ES-I3 (cell line): ENCODE data around the gene SSX4.
"Not testable (repeated sequence)": the region's sequence is repeated elsewhere in the genome, so short reads cannot be mapped to it uniquely, and the experiment has no call there.

Experiments used
- H3K36me3 ChIP-seq: 2 replicates; pipeline ENCODE4 v1.6.1; 2013; ENCODE audit warnings: mild to moderate bottlenecking, low read length, control low read depth, moderate library complexity; ENCODE audit not compliant: insufficient read depth
- H3K4me1 ChIP-seq: 2 replicates; pipeline ENCODE4 v1.6.1; 2013; ENCODE audit warnings: mild to moderate bottlenecking, control low read depth, low read length; ENCODE audit not compliant: insufficient read depth
- H3K9ac ChIP-seq: 2 replicates; pipeline ENCODE4 v1.6.1; 2013; ENCODE audit warnings: low read depth, mild to moderate bottlenecking, low read length, moderate library complexity
- H3K9me3 ChIP-seq: 2 replicates; pipeline ENCODE4 v1.6.1; 2013; ENCODE audit warnings: mild to moderate bottlenecking, low read length, moderate library complexity; ENCODE audit not compliant: control insufficient read depth, insufficient read depth

The SSX4 gene, protein sequence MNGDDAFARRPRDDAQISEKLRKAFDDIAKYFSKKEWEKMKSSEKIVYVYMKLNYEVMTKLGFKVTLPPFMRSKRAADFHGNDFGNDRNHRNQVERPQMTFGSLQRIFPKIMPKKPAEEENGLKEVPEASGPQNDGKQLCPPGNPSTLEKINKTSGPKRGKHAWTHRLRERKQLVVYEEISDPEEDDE

DNA sequence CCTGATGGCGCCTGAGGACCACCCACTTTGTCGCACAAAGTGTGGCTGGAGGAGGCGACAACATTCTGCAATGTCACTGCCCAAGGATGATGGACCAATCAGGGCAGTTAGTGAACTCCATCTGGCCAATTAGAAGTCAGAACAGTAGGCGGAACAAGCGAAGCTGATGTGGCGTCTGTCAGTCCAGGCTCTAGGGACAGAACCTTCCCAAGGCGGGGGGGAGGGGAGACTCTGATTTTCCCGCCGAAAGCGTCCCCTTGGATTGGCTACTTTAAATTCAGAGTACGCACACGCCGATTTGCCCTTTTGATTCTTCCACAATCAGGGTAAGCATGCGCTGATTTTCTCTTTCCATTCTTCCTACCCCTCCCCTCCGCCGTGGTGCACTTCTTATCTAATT, at the start of gene SSX4:
Gene SSX4, plus strand, starts transcription at position 301 of the 400 bp plus-strand sequence. CDS start 515 bp downstream, outside the sequence.
- not testable (repeated sequence) for H3K36me3 ChIP-seq, H3K9me3 ChIP-seq, H3K9ac ChIP-seq, H3K4me1 ChIP-seq

GRCh38 chrX:48346059-48346458, 37.3 kb upstream of the SSX4 start:
- H3K36me3 ChIP-seq, H3K9me3 ChIP-seq, H3K4me1 ChIP-seq, H3K9ac ChIP-seq: not testable (repeated sequence)

DNA sequence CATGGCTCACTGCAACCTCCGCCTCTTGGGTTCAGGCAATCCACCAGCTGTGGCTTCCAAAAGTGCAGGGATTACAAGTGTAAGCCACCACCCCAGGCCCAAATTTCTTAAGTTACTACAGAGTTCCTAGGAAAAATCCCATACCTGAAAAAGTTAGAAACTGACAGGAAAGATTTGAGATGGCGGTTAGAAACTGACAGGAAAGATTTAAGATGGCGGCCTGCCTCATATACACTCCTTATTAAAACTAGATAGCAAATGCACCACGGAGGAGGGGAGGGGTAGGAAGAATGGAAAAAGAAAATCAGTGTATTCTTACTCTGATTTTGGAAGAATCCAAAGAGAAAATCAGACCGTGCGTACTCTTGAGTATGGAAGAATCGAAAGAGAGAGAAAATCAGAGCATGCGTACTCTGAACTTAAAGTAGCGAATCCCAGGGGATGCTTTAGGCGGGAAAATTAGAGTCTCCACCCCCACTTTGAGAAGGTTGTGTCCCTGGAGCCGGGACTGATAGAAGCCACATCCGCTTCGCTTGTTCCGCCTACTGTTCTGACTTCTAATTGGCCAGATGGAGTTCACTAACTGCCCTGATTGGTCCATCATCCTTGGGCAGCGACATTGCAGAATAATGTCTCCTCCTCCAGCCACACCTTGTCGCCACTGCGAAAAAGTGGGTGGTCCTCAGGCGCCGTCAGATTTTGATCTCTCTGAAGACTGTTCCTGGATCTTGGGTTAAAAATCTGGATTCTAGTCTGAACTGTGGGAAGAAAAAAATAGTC, 26.8 kb upstream of the SSX4 start, which contains the start of gene SSX3:
Gene SSX3, minus strand, starts transcription at position 389 of the 780 bp plus-strand sequence. CDS start 1,454 bp downstream, outside the sequence.
- H3K9me3 ChIP-seq, H3K9ac ChIP-seq, H3K4me1 ChIP-seq, H3K36me3 ChIP-seq: not testable (repeated sequence)

GRCh38 chrX:48357681-48358080, 25.7 kb upstream of the SSX4 start:
- no peaks in the 10 kb centered on the region for H3K4me1 ChIP-seq
- no peak overlapping the region for H3K9ac ChIP-seq
- H3K36me3 ChIP-seq, result no peaks in the 10 kb centered on the region
- H3K9me3 ChIP-seq, result no peaks in the 10 kb centered on the region

DNA sequence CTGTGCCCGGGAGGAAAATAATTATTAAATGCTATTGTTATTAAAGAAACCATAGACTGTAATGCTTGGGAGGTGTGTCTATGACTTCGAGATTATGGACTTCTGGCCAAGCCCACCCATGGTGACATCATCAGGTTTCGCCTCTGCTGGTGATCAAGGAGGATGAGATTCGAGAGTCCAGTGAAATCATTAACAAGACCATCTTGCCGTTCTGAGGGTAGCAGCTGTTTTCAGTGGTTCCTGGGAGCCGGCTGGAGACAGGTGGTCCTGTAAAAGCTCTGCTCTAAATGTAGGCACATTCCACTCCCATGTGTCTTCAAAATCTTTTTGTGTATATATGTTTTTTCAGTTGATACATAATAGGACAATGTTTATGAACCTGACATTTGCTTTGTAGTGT, 24.1 kb upstream of the SSX4 start:
- not testable (repeated sequence) for H3K36me3 ChIP-seq, H3K9me3 ChIP-seq, H3K9ac ChIP-seq, H3K4me1 ChIP-seq

GRCh38 chrX:48367717-48368408, 15.5 kb upstream of the SSX4 start:
- not testable (repeated sequence) for H3K4me1 ChIP-seq, H3K9ac ChIP-seq, H3K36me3 ChIP-seq, H3K9me3 ChIP-seq

- H3K36me3 ChIP-seq, H3K9me3 ChIP-seq, H3K9ac ChIP-seq, H3K4me1 ChIP-seq: not testable (repeated sequence)
These were observed 12.9 kb upstream of the SSX4 start for GRCh38 chrX:48370408-48370807.

DNA sequence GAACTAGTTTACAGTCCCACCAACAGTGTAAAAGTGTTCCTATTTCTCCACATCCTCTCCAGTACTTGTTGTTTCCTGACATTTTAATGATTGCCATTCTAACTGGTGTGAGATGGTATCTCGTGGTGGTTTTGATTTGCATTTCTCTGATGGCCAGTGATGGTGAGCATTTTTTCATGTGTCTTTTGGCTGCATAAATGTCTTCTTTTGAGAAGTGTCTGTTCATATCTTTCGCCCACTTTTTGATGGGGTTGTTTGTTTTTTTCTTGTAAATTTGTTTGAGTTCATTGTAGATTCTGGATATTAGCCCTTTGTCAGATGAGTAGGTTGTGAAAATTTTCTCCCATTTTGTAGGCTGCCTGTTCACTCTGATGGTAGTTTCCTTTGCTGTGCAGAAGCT, 13.6 kb downstream of the SSX4 start:
- H3K9me3 ChIP-seq, H3K9ac ChIP-seq, H3K36me3 ChIP-seq, H3K4me1 ChIP-seq: not testable (repeated sequence)

- not testable (repeated sequence) for H3K4me1 ChIP-seq, H3K9me3 ChIP-seq, H3K36me3 ChIP-seq, H3K9ac ChIP-seq
These were observed 14.5 kb downstream of the SSX4 start for GRCh38 chrX:48397825-48398224.

GRCh38 chrX:48411860-48412259, 28.5 kb downstream of the SSX4 start, which contains the start of gene SSX4B:
SSX4B (minus strand) TSS chrX:48411960; CDS start chrX:48411372, 588 bp downstream.
- H3K4me1 ChIP-seq, H3K36me3 ChIP-seq, H3K9me3 ChIP-seq, H3K9ac ChIP-seq: not testable (repeated sequence)

GRCh38 chrX:48427027-48427716, 43.8 kb downstream of the SSX4 start:
- not testable (repeated sequence) for H3K36me3 ChIP-seq, H3K4me1 ChIP-seq, H3K9ac ChIP-seq, H3K9me3 ChIP-seq

GRCh38 chrX:48429606-48430005, 46.3 kb downstream of the SSX4 start:
- H3K4me1 ChIP-seq, H3K9ac ChIP-seq, H3K9me3 ChIP-seq, H3K36me3 ChIP-seq: not testable (repeated sequence)

DNA sequence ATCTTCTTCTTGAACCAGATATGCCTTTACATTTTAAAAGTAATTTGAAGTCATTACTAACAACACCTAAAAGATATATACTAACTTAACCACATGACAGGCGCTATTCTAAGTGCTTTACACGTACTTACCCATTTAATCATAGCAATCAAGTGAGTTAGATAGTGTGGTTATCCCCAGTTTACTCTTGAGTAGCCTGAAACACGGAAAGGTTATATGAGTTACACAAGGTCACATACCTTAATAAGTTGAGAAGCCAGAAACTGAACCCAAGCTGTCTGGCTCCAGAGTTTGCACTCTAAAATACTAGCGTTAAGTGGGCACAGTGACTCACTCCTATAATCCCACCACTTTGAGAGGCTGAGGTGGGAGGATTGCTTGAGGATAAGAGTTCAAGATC, 46.8 kb downstream of the SSX4 start:
- not testable (repeated sequence) for H3K9me3 ChIP-seq, H3K4me1 ChIP-seq, H3K36me3 ChIP-seq, H3K9ac ChIP-seq

- not testable (repeated sequence) for H3K4me1 ChIP-seq, H3K9me3 ChIP-seq, H3K36me3 ChIP-seq
- H3K9ac ChIP-seq, result peak overlapping the region; percentile 18; the same call in 1 of the 2 replicates
These were observed 50.4 kb downstream of the SSX4 start for GRCh38 chrX:48433713-48434112.
